SH-SY5Y (cell line): ENCODE data around the gene KIAA1549.

ENCODE experiments used
- GATA2 ChIP-seq: IDR thresholded peaks from 2 replicates; pipeline ENCODE4 v1.6.1; 2011; ENCODE audit warnings: mild to moderate bottlenecking, low read depth, low read length
- GATA3 ChIP-seq: IDR thresholded peaks from 2 replicates; pipeline ENCODE4 v1.6.1; 2011; ENCODE audit warnings: low read depth, mild to moderate bottlenecking, low read length, moderate library complexity

KIAA1549 gene

DNA sequence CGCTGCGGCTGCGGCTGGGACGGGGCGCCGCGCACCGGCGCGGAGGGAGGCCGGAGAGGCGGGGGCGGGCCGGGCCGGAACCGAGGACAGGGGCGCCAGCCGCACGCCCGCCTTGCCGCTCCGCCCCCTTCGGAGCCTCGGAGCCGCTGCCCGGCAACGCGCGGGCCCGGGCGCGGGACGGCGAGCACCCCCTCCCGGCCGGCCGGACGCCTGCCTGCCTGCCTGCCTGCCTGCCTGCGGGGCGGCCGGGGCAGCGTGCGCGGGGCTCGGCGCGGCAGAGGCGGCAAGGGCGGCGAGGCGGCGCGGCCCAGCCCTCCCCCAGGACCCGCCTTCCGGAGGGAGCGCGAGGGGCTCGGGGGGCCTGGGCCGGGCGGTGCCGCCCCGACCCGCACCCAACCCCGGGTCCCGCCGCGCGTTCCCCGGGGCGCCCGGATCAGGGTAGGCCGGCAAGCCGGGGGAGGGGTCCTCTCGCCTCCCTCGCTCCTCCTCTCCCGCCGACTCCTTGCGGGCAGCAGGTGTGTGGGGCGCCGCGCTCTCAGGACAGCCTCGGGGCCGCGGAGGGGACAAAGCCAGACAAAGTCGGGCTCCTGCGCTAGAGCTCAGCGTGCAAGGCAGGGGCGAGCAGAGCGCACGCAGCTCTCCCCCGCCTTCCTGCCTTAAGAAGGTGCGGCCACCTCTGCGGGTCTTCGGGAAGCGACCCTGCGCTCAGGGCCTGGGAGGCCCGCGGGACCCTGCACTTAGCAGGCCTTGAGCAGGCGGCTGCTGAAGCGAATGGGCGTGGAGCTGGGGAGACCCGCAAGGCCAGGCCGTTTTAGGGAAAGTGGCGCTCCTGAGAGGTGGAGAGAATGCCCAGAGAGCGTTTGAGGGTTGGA is at the start of gene KIAA1549:
KIAA1549 (minus strand) TSS at position 58 of the 872 bp plus-strand sequence. CDS start 120 bp downstream, outside the sequence.
- TF ChIP-seq GATA3: no peak
- no peak for TF ChIP-seq GATA2

DNA sequence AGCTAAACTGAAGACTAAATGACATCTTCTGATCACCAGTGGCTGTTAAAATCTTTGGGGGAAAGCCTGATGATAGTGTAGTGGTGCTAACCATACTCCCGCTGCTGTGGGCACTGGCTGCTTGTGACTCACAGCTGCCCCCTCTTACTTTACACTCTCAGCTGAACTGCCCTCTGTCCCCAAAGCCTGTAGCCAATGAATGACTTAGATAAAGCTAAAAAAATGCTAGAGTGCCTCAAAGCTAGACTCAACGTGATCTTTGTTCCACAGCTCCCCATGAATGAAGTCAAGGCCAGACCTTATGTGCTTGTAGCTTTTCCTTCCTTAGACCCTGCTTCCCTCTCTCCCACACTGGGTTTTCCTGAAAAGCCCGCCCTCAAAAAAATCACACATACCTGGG is 48.2 kb upstream of the KIAA1549 start:
- TF ChIP-seq GATA2: no peak
- no peak for TF ChIP-seq GATA3

DNA sequence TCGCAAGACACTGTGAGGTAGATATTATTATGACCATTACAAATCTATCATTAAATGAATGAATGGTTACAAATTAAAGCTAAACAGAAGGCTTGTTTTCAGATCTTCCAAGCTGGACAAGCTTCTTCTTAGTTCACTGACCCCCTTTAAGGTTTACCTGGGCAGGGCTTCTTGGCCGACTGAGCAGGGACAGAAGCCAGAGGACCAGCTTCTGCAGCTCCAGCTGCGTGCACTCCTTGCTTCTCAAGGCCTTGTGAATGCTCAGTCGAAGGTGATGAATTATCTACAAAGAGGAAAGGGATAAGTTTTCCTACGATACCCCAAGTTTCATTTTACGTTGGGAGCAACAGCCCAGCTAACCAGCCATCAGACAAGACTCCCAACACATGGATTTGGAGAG is 45.4 kb upstream of the KIAA1549 start:
- TF ChIP-seq GATA3 (no peak), GATA2 (no peak)

DNA sequence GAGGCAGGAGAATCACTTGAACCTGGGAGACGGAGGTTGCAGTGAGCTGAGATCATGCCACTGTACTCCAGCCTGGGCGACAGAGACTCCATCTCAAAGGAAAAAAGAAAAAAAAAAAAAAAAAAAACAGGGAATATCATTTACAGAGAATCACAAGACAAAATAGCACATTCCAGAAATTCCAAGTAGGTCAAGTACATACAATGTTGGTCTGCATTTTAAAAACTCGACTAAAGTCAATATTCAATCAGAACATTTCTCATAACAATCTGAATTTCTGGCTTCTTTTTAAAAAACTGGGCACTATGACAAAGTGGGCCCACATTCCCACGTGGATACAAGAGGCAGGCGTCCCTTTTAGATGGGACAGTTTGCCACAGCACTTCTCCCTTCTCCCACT is 41.9 kb upstream of the KIAA1549 start:
- no peak for TF ChIP-seq GATA2
- TF ChIP-seq GATA3: no peak

DNA sequence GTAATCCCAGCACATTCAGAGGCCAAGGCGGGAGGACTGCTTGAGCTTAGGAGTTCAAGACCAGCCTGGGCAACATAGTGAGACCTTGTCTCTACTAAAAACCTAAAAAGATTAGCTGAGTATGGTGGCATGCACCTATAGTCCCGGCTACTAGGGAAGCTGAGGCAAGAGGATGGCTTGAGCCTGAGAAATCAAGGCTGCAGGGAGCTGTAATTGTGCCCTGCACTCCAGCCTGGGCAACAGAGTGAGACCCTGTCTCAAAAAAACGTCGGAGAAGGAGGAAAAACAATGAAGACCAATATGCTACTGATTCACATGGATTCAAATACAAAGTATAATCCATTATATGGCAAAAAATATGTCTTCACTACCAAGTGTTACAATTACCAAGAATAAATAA is 41.1 kb upstream of the KIAA1549 start:
- TF ChIP-seq GATA3 (no peak), GATA2 (no peak)

DNA sequence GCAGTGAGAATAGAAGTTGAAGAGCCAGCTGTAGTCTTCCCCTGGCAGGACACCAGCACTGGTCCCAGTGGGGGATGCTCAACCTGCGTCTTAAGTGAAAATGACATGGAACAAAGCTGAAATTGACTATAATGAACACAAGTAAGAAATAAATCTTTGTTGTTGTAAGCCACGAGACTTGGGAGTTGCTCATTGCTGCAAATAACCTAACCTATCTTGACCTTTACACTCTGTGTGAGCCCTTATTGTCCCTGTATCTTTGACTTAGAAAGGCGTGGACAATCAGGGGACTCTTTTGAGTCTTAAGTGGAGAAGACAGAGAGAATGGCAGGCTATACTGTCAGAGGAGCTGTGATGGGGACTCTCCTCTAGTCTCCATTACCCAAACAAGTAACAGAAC is 37.7 kb upstream of the KIAA1549 start:
- TF ChIP-seq GATA3 (no peak), GATA2 (no peak)

DNA sequence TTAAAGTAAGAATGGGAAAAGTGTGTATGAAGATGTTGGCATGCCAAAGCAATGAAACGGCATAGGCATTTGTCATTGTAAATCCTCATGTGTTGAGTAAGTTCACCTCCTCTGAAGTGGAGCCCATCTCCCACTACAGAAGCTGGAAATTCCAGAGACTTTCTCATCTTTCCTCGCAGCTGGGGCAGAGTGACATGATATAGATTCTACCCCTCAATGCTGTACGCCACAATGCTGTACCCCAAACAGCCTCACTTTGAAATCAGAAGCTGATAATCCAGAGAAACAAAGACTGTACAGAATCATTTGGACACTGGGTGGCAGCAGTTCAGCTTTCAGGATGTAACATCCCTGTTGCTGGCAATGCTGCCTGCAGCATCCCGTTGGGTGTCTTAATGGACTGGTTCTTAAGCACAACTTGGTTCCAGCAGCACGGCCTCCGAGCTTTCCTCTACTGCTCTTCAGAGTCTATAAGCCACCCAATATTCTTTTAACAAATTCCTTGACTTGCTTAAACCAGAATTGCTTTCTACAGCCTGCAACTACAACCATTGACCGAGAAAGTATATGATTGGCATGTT is 35.8 kb upstream of the KIAA1549 start:
- no peak for TF ChIP-seq GATA2
- TF ChIP-seq GATA3: no peak

DNA sequence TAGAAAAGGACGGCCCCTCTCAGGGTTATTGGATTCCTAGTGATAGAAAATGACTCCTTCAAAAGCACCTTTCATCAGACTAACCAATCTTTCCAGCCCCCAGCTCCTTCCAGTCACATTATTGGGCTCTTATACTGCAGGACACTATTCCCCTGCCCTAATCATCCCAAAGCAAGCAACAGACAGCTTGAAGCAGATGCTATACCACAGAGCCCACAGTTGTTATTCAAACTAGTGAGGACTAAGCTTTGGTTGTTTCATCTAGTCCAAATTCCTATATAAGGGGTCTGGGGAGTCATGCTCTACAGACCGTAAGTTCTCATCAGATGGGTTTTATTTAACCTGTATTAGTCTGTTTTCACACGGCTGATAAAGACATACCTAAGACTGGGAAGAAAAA is 30.2 kb upstream of the KIAA1549 start:
- TF ChIP-seq GATA3 (no peak), GATA2 (no peak)

DNA sequence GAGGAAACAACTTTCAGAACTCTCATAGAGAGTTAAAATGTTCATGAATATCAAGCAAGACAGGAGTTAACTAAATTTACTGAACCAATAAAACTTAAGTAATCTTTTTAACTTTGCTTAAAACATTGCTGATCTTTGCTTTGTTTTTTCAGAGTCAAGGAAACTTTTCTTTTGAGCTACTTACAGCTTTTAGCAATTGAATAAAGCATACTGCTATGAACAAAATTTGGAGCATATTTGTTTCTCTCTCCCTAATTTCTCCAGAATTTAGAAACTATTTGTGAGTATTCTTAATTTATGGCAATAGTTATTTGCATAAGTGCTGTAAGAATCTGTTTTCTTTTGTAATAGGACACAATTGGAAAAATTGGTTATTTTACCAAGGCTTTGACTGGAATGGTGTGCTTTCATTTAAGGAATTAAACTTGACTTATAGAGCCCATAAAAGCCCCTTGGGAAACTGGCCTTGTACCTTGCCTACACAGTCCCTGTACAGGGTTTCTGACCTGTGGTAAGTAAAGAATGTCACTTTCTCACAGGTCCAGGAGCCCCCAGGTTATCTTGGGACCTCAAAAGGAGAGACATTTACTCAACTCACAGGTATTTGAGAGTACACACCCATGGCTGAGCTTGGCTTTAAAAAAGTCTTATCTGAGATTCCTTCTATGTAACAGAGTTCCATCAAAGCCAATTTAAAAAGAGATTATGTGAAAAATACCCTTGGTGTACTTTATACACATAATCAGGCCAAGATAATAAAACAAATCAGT is 23.3 kb upstream of the KIAA1549 start:
- TF ChIP-seq GATA3 (no peak), GATA2 (no peak)

DNA sequence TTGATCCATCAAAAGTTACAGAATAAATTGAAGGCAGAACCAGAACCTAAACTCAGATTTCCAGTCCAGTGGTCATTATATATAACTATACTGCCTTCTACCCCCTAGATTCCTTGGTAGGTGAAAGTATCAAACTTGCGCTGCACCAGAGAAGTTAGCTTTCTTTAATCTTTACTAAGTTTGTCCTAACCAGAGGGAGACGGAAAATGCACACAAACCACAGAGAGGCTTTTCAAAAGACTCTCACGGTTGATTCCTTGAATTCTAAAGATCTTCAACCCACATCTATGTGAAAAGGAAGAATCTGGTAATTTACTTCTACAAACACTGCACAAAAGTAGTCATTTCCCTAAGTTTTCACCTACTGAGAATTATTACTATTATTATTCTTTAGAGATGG is 18.2 kb upstream of the KIAA1549 start:
- TF ChIP-seq GATA2: no peak
- TF ChIP-seq GATA3: no peak

DNA sequence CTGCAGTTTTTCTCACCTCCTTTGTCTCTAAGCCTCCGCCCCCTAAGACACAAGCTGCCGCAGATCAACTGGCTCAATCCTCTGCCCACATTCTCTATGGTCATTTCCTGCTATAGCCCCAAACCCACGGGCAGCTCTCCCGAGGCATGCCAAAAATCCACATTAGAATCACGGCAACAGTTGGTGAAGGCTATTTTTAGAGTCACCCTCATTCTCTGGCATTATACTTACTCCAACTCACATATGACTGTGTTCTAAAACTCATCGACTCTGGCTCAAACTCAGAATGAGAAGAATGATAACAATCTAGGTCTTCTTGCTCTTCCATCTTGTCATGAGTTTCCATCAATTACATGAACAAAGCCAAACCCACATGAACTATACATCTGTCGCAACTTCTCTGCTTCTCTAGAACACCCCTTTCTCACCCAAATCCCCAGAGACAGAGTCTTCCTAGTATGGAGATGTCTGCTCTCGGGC is 10.9 kb upstream of the KIAA1549 start:
- TF ChIP-seq GATA3 (no peak), GATA2 (no peak)

DNA sequence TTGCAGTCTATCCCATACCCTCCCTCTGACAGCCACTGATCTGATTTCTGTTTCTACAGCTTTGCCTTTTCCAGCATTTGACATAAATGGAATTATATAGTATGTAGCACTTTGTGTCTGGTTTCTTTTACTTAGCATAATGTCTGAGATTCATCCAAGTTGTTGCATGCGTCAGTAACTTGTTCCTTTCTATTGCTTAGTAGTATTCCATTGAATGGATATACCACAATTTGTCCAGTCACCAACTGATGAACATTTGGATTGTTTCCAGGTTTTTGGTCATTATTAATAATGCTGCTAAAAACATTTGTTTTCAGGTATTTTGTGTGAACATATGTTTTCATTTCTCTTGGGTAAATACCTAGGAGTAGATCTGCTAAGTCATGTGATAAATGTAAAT is 6.5 kb upstream of the KIAA1549 start:
- no peak for TF ChIP-seq GATA3
- no peak for TF ChIP-seq GATA2

DNA sequence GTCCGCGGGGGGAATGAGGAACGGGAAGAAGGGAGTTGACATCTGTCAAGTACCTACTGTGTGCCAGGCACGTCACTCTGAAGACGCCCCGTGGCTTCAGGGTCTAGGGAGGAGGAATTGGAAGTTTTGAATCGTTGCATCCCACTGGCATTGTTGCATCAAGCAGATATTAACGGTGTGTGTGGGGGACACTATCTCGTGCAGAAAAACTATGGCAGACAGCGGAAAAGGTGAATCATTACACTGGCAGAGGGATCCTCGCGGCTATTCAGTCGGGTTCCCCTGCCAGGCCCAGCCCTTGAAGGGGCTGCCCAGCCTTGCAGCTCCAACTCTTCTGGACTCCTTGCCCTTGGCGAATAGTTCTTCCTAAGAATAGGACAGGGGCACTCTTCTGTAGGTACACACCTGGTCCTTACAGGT is 1.0 kb upstream of the KIAA1549 start:
- TF ChIP-seq GATA2 (no peak), GATA3 (no peak)

DNA sequence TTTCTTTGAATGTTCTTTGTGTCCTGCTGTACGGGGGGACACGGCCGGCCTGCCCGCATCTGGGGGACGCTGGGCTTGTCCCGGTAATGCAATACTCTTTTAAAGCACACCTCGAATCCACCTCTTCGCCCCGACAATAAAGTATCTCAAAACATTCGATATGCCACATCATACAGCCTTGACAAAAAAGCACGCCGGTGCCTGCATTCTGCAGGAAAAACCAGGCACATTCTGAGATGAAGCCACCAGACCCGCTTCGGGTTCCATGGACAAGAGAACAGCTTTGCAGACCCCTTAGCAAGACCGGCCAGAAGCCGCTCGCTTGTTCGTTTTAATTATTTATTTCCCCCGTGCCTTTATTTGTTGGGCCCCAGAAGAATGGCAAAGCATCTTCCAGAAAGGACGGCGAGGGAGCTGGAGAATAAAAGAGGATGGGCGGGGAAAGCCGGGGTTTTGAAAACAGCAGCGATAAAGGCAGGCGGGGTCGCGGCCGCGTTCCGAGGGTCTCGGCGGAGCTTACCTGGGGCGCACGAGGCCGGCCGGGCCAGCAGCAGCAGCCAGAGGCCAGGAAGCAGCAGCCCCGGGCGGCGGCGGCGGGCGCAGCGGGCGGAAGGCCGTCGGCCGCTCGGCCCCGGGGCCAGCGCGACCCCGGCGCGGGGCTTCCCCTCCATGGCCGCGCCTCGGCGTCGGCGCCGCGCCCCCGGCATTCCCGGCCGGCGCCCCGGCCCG is 462 bp downstream of the KIAA1549 start:
- no peak; the same call in 1 of the 2 replicates for TF ChIP-seq GATA2
- no peak for TF ChIP-seq GATA3
